ENCODE measurements around the gene SART1.

The SART1 gene
- 104 to 127 reads per million in 2 donors for total RNA-seq

GRCh38 chr11:65961267-65962140 lies at the start of gene SART1:
Gene SART1 (plus strand): TSS chr11:65961734. CDS start chr11:65961781, 47 bp downstream.
- DNase-seq: peak; percentile 91

- DNase-seq: no peak
Measured at GRCh38 chr11:65912845-65913244, 48.7 kb upstream of the SART1 start.

- no peak for DNase-seq
Measured at GRCh38 chr11:65915101-65915820, 46.3 kb upstream of the SART1 start.

- DNase-seq: no peak
Measured at GRCh38 chr11:65915821-65916251, 45.7 kb upstream of the SART1 start.

GRCh38 chr11:65916391-65916790 lies 45.1 kb upstream of the SART1 start:
- DNase-seq: no peak

GRCh38 chr11:65917077-65917433 lies 44.5 kb upstream of the SART1 start:
- DNase-seq: no peak

GRCh38 chr11:65917434-65918210 lies 43.9 kb upstream of the SART1 start:
- DNase-seq: no peak

GRCh38 chr11:65918211-65919140 lies 43.1 kb upstream of the SART1 start, which contains the start of gene C11orf68:
Gene C11orf68 (minus strand): TSS chr11:65919062. CDS start chr11:65919031, 31 bp downstream.
- no peak for DNase-seq

GRCh38 chr11:65919141-65919572 lies 42.4 kb upstream of the SART1 start, which contains the start of gene DRAP1:
Gene DRAP1 (plus strand): TSS chr11:65919426. CDS start chr11:65919502, 76 bp downstream.
- peak; percentile 100 for DNase-seq

- DNase-seq: peak; percentile 58
Measured at GRCh38 chr11:65919573-65920371, 41.8 kb upstream of the SART1 start.

- DNase-seq: no peak
Measured at GRCh38 chr11:65920372-65920802, 41.1 kb upstream of the SART1 start.

- DNase-seq: no peak
Measured at GRCh38 chr11:65921033-65921555, 40.4 kb upstream of the SART1 start.

GRCh38 chr11:65921876-65922275 lies 39.7 kb upstream of the SART1 start:
- DNase-seq: no peak

GRCh38 chr11:65922565-65922964 lies 39.0 kb upstream of the SART1 start:
- DNase-seq: no peak

GRCh38 chr11:65925397-65925796 lies 36.1 kb upstream of the SART1 start:
- DNase-seq: no peak

- peak; percentile 57 for DNase-seq
Measured at GRCh38 chr11:65927904-65928397, 33.6 kb upstream of the SART1 start.

- no peak for DNase-seq
Measured at GRCh38 chr11:65928667-65929066, 32.9 kb upstream of the SART1 start.

- DNase-seq: no peak
Measured at GRCh38 chr11:65931773-65932557, 29.6 kb upstream of the SART1 start.

- no peak for DNase-seq
Measured at GRCh38 chr11:65932558-65932919, 29.0 kb upstream of the SART1 start.
